GF-D8 (cell line): ENCODE data around the gene FBXO15.

ENCODE experiments used
- DNase-seq: peaks from one replicate; lab custom pipeline; 2025; lab: John Stamatoyannopoulos, UW

Gene FBXO15

DNA sequence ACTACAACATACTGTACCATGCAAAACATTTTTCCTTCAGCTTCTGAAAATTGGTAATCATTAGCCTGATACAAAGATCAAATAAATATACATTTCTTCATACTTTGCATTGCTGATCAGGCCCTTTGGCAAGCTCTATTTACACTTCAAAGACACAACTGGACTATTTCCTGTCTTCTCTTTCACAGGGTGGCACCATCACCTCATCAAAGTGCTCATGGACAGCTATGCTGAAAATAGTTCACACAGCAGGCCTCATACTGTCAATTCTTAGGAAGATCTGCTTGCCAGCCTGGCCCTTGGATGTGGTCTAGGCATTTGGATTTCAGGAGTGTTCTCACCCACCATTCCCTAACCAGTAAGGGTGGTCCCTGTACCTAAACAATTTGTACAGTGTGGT lies 33.9 kb downstream of the FBXO15 start:
- DNase-seq = no peak

- DNase-seq = no peak
Observed at GRCh38 chr18:74110976-74111375, 36.7 kb downstream of the FBXO15 start.

DNA sequence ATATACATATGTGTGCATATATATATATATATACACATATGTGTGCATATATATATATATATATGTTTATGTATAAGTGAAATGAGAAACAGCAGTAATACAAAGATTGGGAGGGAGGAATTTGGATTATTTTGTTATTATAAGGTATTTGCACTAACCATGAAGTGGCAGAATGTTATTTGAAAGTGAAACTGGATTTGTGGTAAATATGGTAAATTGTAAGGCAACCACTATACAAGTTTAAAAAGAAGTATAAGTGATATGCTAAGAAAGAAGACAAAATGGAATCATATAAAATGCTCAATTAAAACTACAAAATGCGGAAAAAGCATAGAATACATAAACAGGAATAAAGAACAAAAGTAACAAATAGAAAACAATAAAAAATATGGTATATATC lies 37.5 kb downstream of the FBXO15 start:
- DNase-seq = no peak

- no peak for DNase-seq
Observed at GRCh38 chr18:74108460-74108859, 39.2 kb downstream of the FBXO15 start.

DNA sequence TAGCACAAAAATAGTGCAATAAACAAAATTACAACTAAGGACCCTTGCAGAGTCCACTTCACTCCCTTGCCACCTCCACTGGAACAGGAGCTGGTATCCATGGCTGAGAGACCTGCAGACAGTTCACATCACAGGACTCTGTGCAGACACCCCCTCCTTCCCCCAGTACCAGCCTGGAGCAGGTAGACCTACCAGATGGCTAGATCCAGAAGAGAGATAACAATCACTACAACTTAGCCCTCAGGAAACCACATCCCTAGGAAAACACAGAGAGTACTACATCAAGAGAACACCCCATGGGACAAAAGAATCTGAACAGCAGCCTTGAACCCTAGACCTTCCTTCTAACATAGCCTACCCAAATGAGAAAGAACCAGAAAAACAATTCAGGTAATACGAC lies 49.8 kb downstream of the FBXO15 start:
- DNase-seq = no peak

DNA sequence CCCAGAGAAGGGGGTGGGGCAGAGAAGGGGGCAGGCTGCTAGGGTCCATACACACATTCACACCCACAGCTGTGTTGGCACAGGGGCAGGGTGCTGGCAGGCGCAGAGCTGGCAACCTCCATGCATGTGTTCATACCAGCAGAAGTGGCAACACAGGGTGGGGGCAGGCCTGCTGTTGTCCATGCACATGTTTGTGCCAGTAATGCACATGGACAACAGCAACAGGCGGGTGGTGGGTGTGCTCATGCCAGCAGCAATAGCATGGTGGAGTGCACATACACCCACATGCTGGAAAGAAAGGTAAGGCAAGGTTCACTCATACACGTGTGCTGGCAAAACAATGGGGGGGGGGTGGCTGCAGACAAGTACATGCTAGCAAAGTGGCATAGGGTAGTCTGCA lies 54.7 kb downstream of the FBXO15 start:
- no peak for DNase-seq

- DNase-seq = no peak
Observed at GRCh38 chr18:74084184-74084855, 63.3 kb downstream of the FBXO15 start.

DNA sequence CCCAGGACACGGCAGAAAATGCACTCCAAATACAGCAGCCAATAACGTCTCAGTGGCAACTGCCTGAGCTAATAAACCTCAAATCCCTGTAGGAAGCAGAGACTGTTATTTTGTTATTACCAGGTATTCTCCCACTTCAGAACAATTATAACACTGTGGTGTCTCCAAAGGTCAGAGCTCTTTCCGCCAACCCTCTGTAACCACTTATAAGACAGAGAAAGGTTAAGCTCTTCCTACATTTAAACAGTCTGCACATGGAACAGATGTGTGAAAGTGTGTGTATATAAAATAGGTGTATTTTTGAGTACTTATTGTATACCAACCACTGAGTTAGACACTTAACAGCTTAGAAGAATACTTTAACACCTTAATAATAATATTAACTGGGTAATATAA lies 64.1 kb downstream of the FBXO15 start:
- no peak for DNase-seq

GRCh38 chr18:74082742-74083556 lies 64.7 kb downstream of the FBXO15 start:
- no peak for DNase-seq

GRCh38 chr18:74081966-74082741 lies 65.5 kb downstream of the FBXO15 start:
- peak; percentile 56 for DNase-seq

GRCh38 chr18:74078257-74078656 lies 69.4 kb downstream of the FBXO15 start:
- DNase-seq = no peak

GRCh38 chr18:74074668-74075564 lies 72.7 kb downstream of the FBXO15 start:
- no peak for DNase-seq

DNA sequence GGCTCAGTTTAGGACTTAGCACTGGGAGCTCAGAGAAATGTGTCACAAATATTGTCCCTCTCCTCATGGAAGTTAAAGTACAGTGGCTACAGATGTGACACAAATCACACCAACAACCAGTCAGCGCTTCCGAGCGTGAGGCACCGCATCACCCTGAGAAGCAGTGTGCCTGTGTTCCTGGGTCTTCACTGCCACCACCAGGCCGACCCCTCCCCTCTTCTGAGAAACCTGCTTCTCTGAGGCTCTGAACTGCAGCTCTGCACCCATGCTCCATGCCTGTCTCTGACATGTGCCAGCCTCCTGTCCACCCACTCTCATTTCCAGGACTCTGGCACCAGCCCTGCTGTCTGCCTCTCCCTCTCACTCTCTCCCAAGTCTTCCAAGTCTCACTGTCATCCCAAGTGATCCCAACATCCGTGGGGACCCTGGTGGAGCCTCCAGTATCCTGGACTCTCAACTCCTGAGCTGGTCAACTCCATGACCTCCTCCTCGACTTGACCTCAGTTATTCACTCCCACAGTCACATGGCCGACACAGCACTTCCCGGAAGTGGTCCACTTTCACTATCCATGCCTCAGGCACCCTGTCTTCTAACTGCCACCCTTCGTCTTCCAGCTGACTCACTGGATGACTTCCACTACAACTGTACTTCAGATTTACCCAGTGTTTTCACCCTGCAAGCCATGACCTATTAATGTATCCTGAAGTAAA lies 73.5 kb downstream of the FBXO15 start:
- no peak for DNase-seq

- DNase-seq = peak; percentile 16
Observed at GRCh38 chr18:74069178-74070050, 78.2 kb downstream of the FBXO15 start.

- DNase-seq = no peak
Observed at GRCh38 chr18:74068296-74068695, 79.3 kb downstream of the FBXO15 start.

GRCh38 chr18:74066018-74066417 lies 81.6 kb downstream of the FBXO15 start:
- DNase-seq = no peak

DNA sequence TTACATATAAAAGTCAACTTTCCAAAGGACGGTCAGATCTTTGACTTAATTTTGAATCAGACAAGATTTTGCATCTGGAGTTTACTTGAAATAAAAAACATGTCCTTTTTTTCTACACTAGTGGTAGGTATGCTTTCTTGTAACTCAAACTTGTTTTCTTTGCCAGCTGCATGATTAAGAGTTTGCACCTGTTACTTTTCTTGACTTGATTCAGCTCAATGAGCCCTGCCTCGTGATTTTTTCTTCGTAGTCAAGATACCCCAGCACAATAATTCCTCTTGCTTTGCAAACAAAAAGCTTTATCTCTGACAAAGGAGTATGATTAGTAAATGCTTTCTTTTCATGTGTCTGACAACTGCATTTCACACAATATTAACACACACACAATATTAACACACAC lies 82.3 kb downstream of the FBXO15 start:
- no peak for DNase-seq

- no peak for DNase-seq
Observed at GRCh38 chr18:74064510-74064909, 83.1 kb downstream of the FBXO15 start.

DNA sequence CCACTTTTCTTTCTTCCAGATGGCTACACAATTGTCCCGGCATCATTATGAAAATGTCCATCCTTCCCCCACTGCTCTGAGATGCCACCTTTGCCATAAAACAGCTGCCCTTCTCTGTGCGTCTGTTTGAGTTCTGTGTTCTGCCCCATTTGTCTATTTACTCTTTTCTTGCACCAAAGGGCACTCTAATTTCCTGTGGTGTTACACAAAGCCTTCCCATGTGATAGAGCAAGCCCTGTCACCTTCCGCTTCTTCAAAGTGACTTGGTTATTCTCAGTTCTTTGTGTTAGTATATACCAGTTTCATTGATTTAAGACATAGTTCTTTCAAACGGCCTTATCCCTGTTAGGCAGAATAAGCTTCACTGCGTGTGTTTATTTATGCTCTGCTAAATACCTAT lies 84.1 kb downstream of the FBXO15 start:
- DNase-seq = no peak

DNA sequence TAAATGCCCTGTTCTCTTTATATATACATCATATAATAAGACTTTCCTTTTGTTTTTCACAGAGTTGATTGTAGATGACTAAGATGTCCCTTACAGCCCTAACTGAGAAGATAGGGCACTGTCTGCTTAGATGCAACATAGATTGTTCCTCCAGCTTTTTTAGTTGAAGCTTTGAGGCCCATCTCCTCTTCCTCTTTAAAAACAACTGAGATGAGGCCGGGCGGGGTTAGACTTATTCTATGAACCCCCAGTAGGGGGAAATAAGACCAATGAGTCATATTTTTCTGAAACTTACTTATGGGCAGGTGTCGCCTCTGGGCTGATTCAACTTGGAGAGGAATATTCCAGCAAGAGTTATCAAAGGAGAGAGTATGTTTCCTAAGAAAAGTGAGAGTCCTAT lies 84.6 kb downstream of the FBXO15 start:
- DNase-seq = no peak
